ENCODE data around the gene CNTN6.

GRCh38 chr3:1048558-1048957, 44.3 kb upstream of the CNTN6 start:
- TF ChIP-seq ZNF44 (CRISPR knock-in tag; IDR thresholded peaks at IDR 0.05): no peak
- no peak for TF ChIP-seq PBX3 (CRISPR knock-in tag; IDR thresholded peaks at IDR 0.05; ENCODE audit: borderline replicate concordance)
- TF ChIP-seq BRD4 (CRISPR knock-in tag; IDR thresholded peaks at IDR 0.05): no peak
- TF ChIP-seq FOXO4 (CRISPR knock-in tag; conservative IDR thresholded peaks at IDR 0.05): no peak
- no peak for TF ChIP-seq ZNF660 (CRISPR knock-in tag; IDR thresholded peaks at IDR 0.05; ENCODE audit: borderline replicate concordance, low read depth)
- TF ChIP-seq NR3C1 (CRISPR knock-in tag; IDR thresholded peaks at IDR 0.05): no peak
